Measurements from ENCODE around the gene TRMT5. TPM values are rescaled to one million over a fixed set of nuclear protein-coding genes. Genes with fewer than 3 reads are reported as not detected.

TRMT5 gene
- total RNA-seq, 1 experiment from 2014 or later: 23.7 TPM

GRCh38 chr14:60970146-60970545, 10.7 kb downstream of the TRMT5 start:
- ChIA-PET CTCF (no interaction called here), RAD21 (ENCODE audit: low non-redundant PET in 1 of 2, low total read pairs in 2 of 2, uncharacterized antibody in 2 of 2, unreplicated experiment in 2 of 2) (no interaction called here), POLR2A (no interaction called here)
- no peaks in the 10 kb centered on the region for H3K9me3 ChIP-seq (ENCODE audit: control insufficient read depth in 1 of 2, insufficient read depth in 1 of 2, low read depth in 1 of 2, low read length in 2 of 2)
- intact Hi-C loops (cut with micrococcal nuclease): loop anchor here (5.0 kb wide), 1 partner anchor 108 kb away; no protein-coding TSS in a partner anchor
- peaks cover under 1 to 4% of the 10 kb centered on the region in 2 experiments; a peak in 2 of 4 replicates for H3K36me3 ChIP-seq (ENCODE audit: control insufficient read depth in 1 of 2, insufficient read depth in 2 of 2, low read length in 2 of 2)
- H3K4me1 ChIP-seq (ENCODE audit: control insufficient read depth in 1 of 2, insufficient read depth in 2 of 2, low read length in 2 of 2): no peaks in the 10 kb centered on the region
- H3K4me3 ChIP-seq (replicated peaks in 1 of 2; ENCODE audit: low read depth in 1 of 2, low read length in 2 of 2): no peak overlapping the region
- DNase-seq (ENCODE audit: low read depth, low spot score) (no peak), ATAC-seq (no peak)
- H4K20me1 ChIP-seq (ENCODE audit: insufficient read depth): no peaks in the 10 kb centered on the region
- no peak overlapping the region for H3K27ac ChIP-seq (ENCODE audit: low read depth, low read length)
- no peaks in the 10 kb centered on the region for H3K27me3 ChIP-seq (ENCODE audit: insufficient read depth, low read length)
- H3K9ac ChIP-seq (ENCODE audit: low read length): no peak overlapping the region
- H3K9me2 ChIP-seq (ENCODE audit: insufficient read depth): no peaks in the 10 kb centered on the region
- TF ChIP-seq, protein P1, sequence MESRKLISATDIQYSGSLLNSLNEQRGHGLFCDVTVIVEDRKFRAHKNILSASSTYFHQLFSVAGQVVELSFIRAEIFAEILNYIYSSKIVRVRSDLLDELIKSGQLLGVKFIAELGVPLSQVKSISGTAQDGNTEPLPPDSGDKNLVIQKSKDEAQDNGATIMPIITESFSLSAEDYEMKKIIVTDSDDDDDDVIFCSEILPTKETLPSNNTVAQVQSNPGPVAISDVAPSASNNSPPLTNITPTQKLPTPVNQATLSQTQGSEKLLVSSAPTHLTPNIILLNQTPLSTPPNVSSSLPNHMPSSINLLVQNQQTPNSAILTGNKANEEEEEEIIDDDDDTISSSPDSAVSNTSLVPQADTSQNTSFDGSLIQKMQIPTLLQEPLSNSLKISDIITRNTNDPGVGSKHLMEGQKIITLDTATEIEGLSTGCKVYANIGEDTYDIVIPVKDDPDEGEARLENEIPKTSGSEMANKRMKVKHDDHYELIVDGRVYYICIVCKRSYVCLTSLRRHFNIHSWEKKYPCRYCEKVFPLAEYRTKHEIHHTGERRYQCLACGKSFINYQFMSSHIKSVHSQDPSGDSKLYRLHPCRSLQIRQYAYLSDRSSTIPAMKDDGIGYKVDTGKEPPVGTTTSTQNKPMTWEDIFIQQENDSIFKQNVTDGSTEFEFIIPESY (IDR thresholded peaks at IDR 0.05; ENCODE audit: extremely low read depth, insufficient replicate concordance, low read length): no peak
- no peak for TF ChIP-seq CTCF (IDR thresholded peaks at IDR 0.05 in 2 of 3, conservative IDR thresholded peaks at IDR 0.05 in 1 of 3; ENCODE audit: borderline replicate concordance in 1 of 3, insufficient read depth in 1 of 3, low read depth in 2 of 3, low read length in 2 of 3)
- no peak for TF ChIP-seq EZH2phosphoT487 (IDR thresholded peaks at IDR 0.05; ENCODE audit: borderline replicate concordance)
- no peak for TF ChIP-seq SP1 (IDR thresholded peaks at IDR 0.05; ENCODE audit: low read depth)
- TF ChIP-seq EGR1 (IDR thresholded peaks at IDR 0.05; ENCODE audit: low read depth): no peak
- no peak for TF ChIP-seq YY1 (IDR thresholded peaks at IDR 0.05; ENCODE audit: extremely low read depth, insufficient replicate concordance, low read depth, low read length)
- TF ChIP-seq POLR2AphosphoS5 (IDR thresholded peaks at IDR 0.05; ENCODE audit: low read depth, low read length): no peak
- no peak for TF ChIP-seq RAD21 (IDR thresholded peaks at IDR 0.05; ENCODE audit: low read depth)
- no peak for TF ChIP-seq ATF3 (IDR thresholded peaks at IDR 0.05)
- TF ChIP-seq POLR2A (IDR thresholded peaks at IDR 0.05; ENCODE audit: borderline replicate concordance, extremely low read depth, insufficient read depth, insufficient read length): no peak
- TF ChIP-seq CBX3 (IDR thresholded peaks at IDR 0.05; ENCODE audit: low read depth): no peak
- no peak for TF ChIP-seq CEBPB (IDR thresholded peaks at IDR 0.05; ENCODE audit: low read depth)
- TF ChIP-seq, protein P2, sequence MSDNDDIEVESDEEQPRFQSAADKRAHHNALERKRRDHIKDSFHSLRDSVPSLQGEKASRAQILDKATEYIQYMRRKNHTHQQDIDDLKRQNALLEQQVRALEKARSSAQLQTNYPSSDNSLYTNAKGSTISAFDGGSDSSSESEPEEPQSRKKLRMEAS (IDR thresholded peaks at IDR 0.05): no peak
- TF ChIP-seq REST (IDR thresholded peaks at IDR 0.05; ENCODE audit: low read depth): no peak
- TF ChIP-seq SRF (IDR thresholded peaks at IDR 0.05; ENCODE audit: low read depth): no peak
- TF ChIP-seq SIN3A (IDR thresholded peaks at IDR 0.05; ENCODE audit: low read depth): no peak
- TF ChIP-seq ZNF274 (IDR thresholded peaks at IDR 0.05; ENCODE audit: low read depth, low read length): no peak
- H3K4me2 ChIP-seq (ENCODE audit: low read length): no peak overlapping the region
- no TSS peak for BruUV-seq (replicated peaks)
- no peaks in the 10 kb centered on the region; the same call in 1 of the 2 replicates for H3K79me2 ChIP-seq (ENCODE audit: insufficient read depth, low read length)
- H2AFZ ChIP-seq (ENCODE audit: low read depth, low read length, poor library complexity, severe bottlenecking): no peak overlapping the region
